ENCODE data around the gene GFPT1. TPM values are rescaled to one million over a fixed set of nuclear protein-coding genes. Genes with fewer than 3 reads are reported as not detected.

Gene GFPT1
- total RNA-seq, 1 donor from 2014 or later: 46.2 TPM

DNA sequence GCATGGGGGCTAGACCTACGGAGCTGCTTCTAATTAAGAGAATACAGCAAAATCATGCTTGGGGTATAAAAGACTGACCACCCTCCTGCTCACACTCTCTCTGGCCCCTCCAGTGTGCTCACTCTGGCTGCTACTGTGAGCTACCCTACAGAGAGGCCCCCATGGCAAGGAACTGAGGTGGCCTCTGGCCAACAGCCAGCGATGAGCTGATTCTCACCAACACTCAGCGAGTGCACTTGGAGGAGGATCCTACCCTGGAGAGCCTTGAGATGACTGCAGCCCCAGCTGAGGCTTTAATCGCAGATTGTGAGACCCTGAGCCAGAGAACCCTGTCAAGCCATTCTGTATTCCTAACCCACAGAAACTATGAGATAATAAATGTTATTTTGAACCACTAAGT, 88.2 kb downstream of the GFPT1 start:
- H3K27me3 ChIP-seq (ENCODE audit: low read depth): no peaks in the 10 kb centered on the region
- intact Hi-C loops (cut with micrococcal nuclease): no loop called here
- no peak overlapping the region for H3K4me3 ChIP-seq
- no peak for TF ChIP-seq CTCF (IDR thresholded peaks at IDR 0.05; ENCODE audit: borderline replicate concordance)
- H3K9me3 ChIP-seq (replicated peaks): peaks cover 4% of the 10 kb centered on the region
- no peaks in the 10 kb centered on the region for H3K4me1 ChIP-seq
- DNase-seq: no peak
- no peaks in the 10 kb centered on the region for H3K36me3 ChIP-seq
- H3K27ac ChIP-seq (replicated peaks): no peak overlapping the region

GRCh38 chr2:69298261-69298660, 88.8 kb downstream of the GFPT1 start:
- Histone ChIP-seq H3K4me1 (no peaks in the 10 kb centered on the region), H3K27ac (replicated peaks) (no peak overlapping the region), H3K36me3 (no peaks in the 10 kb centered on the region), H3K27me3 (ENCODE audit: low read depth) (no peaks in the 10 kb centered on the region), H3K9me3 (replicated peaks) (no peaks in the 10 kb centered on the region), H3K4me3 (no peak overlapping the region)
- no peak for DNase-seq
- TF ChIP-seq CTCF (IDR thresholded peaks at IDR 0.05; ENCODE audit: borderline replicate concordance): no peak
- intact Hi-C loops (cut with micrococcal nuclease): no loop called here

DNA sequence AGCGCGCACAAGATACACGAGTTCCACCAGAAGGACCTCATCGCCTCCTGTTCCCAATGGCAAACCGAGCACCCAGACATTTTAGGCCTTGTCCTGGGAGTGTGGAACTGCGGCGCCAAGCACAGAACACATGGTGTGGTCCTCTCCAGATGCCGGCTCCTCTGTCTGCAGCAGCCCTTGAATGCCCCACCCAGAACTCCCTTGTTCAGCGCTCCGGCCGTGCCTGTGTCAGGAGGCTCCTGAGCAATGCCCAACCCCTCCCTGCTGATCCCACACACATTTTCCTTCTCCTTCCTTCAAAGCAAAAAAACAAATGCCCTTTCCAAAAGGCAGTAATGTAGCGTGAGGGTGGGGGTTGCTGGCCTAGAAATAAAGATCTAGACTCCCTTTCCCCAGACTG, 89.8 kb downstream of the GFPT1 start:
- Histone ChIP-seq H3K27me3 (ENCODE audit: low read depth) (no peaks in the 10 kb centered on the region), H3K36me3 (no peaks in the 10 kb centered on the region), H3K27ac (replicated peaks) (no peak overlapping the region), H3K4me3 (no peak overlapping the region), H3K9me3 (replicated peaks) (no peaks in the 10 kb centered on the region), H3K4me1 (peaks cover under 1% of the 10 kb centered on the region)
- intact Hi-C loops (cut with micrococcal nuclease): no loop called here
- no peak for TF ChIP-seq CTCF (IDR thresholded peaks at IDR 0.05; ENCODE audit: borderline replicate concordance)
- DNase-seq: no peak

DNA sequence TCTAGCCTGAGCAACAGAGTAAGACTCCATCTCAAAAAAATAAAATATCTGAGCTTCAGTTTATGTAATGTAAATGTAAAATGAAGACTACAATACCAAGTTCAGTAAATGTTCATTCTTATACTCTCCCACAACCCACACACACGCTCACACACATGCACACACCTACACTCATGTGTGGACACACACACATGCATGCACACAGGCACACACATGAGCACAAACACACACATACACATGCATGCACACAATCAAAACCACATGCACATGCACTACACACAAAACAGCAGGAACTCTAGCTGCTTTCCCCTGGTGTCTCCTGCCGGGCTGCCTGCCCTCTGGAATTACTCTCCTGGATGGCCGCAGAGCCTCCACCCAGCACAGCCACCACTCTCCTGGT, 90.6 kb downstream of the GFPT1 start:
- H3K27me3 ChIP-seq (ENCODE audit: low read depth): no peaks in the 10 kb centered on the region
- TF ChIP-seq CTCF (IDR thresholded peaks at IDR 0.05; ENCODE audit: borderline replicate concordance): no peak
- H3K36me3 ChIP-seq: no peaks in the 10 kb centered on the region
- intact Hi-C loops (cut with micrococcal nuclease): no loop called here
- H3K27ac ChIP-seq (replicated peaks): no peak overlapping the region
- no peak for DNase-seq
- no peak overlapping the region for H3K4me3 ChIP-seq
- H3K4me1 ChIP-seq: peaks cover 9% of the 10 kb centered on the region
- no peaks in the 10 kb centered on the region for H3K9me3 ChIP-seq (replicated peaks)

DNA sequence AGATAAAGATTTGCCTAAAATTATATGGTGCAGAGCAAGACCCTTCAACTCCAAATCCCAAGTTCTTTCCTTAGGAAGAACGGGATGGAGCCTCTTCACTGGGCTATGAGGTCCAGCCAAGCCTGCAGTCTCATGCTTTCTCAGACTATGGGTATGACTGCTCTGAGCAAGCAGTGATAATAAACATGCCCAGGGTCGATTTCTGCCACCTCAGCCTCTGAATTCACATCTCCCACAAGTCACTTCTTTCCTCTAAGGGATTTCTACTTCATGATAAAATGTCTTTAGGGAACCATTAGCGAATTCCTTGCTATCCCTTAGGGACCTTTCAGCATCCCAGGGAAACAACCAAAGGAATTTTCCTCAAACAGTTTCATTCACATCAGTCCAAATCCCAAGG, 94.8 kb downstream of the GFPT1 start:
- TF ChIP-seq CTCF (IDR thresholded peaks at IDR 0.05; ENCODE audit: borderline replicate concordance): no peak
- intact Hi-C loops (cut with micrococcal nuclease): no loop called here
- H3K36me3 ChIP-seq: no peaks in the 10 kb centered on the region
- H3K4me3 ChIP-seq: no peak overlapping the region
- DNase-seq: no peak
- peaks cover 15% of the 10 kb centered on the region for H3K4me1 ChIP-seq
- no peaks in the 10 kb centered on the region for H3K27me3 ChIP-seq (ENCODE audit: low read depth)
- peak overlapping the region; percentile 46 for H3K27ac ChIP-seq (replicated peaks)
- no peaks in the 10 kb centered on the region for H3K9me3 ChIP-seq (replicated peaks)

GRCh38 chr2:69291721-69292120, 95.3 kb downstream of the GFPT1 start:
- TF ChIP-seq CTCF (IDR thresholded peaks at IDR 0.05; ENCODE audit: borderline replicate concordance): no peak
- intact Hi-C loops (cut with micrococcal nuclease): no loop called here
- Histone ChIP-seq H3K27ac (replicated peaks) (peak overlapping the region; percentile 46), H3K36me3 (no peaks in the 10 kb centered on the region), H3K9me3 (replicated peaks) (no peaks in the 10 kb centered on the region), H3K27me3 (ENCODE audit: low read depth) (no peaks in the 10 kb centered on the region), H3K4me3 (no peak overlapping the region), H3K4me1 (peaks cover 15% of the 10 kb centered on the region)
- no peak for DNase-seq
